Loucy (cell line): ENCODE data around the gene PRR7.

Source experiments
- H2AFZ ChIP-seq: fragments of 200-600 bp; sonication (generic); 2 replicates; pipeline ENCODE4 v1.6.0; 2016; ENCODE audit warnings: antibody characterized with exemption, mild to moderate bottlenecking, low read length, moderate library complexity
- H3F3A ChIP-seq: fragments of 200-600 bp; 2 replicates; pipeline ENCODE4 v1.6.0; 2016; ENCODE audit warnings: antibody characterized with exemption, low read depth, mild to moderate bottlenecking
- H3K27me3 ChIP-seq: fragments of 200-600 bp; sonication (generic); 2 replicates; pipeline ENCODE4 v1.6.1; 2014; ENCODE audit warnings: low read length, mild to moderate bottlenecking; ENCODE audit not compliant: insufficient read depth, poor library complexity, severe bottlenecking
- H3K36me3 ChIP-seq: fragments of 200-600 bp; sonication (generic); 2 replicates; pipeline ENCODE4 v1.6.1; 2016; ENCODE audit warnings: low read length; ENCODE audit not compliant: insufficient read depth
- H3K4me1 ChIP-seq: fragments of 200-600 bp; sonication (generic); 2 replicates; pipeline ENCODE4 v1.5.1; 2014; ENCODE audit warnings: low read length, mild to moderate bottlenecking; ENCODE audit not compliant: insufficient read depth, poor library complexity, severe bottlenecking
- H3K4me2 ChIP-seq: fragments of 200-600 bp; sonication (generic); 2 replicates; pipeline ENCODE4 v1.6.0; 2014; ENCODE audit warnings: antibody characterized with exemption, low read length, low read depth, mild to moderate bottlenecking; ENCODE audit not compliant: poor library complexity, severe bottlenecking
- H3K4me3 ChIP-seq: fragments of 200-600 bp; sonication (generic); 2 replicates; pipeline ENCODE4 v1.5.1; 2014; ENCODE audit warnings: low read length, mild to moderate bottlenecking, mixed read lengths; ENCODE audit not compliant: poor library complexity, severe bottlenecking
- H3K79me2 ChIP-seq: fragments of 200-600 bp; sonication (generic); 2 replicates; pipeline ENCODE4 v1.6.1; 2014; ENCODE audit warnings: low read length; ENCODE audit not compliant: insufficient read depth
- H3K9ac ChIP-seq: fragments of 200-600 bp; sonication (generic); 2 replicates; pipeline ENCODE4 v1.6.0; 2014; ENCODE audit warnings: mild to moderate bottlenecking, low read depth, low read length, moderate library complexity; ENCODE audit not compliant: poor library complexity, severe bottlenecking
- H3K9me2 ChIP-seq: fragments of 200-600 bp; sonication (generic); replicated peaks from 2 replicates; pipeline ENCODE4 v1.6.1; 2016; ENCODE audit warnings: low read depth, low read length, mixed read lengths
- H3K9me3 ChIP-seq: fragments of 200-600 bp; sonication (generic); 2 replicates; pipeline ENCODE4 v1.6.1; 2014; ENCODE audit warnings: mild to moderate bottlenecking, antibody characterized with exemption, low read length, low read depth; ENCODE audit not compliant: insufficient read depth
- H4K20me1 ChIP-seq: fragments of 200-600 bp; sonication (generic); 2 replicates; pipeline ENCODE4 v1.6.0; 2014; ENCODE audit warnings: antibody characterized with exemption, low read length, mild to moderate bottlenecking; ENCODE audit not compliant: insufficient read depth, poor library complexity, severe bottlenecking
- EZH2phosphoT487 ChIP-seq: fragments of 200-600 bp; IDR thresholded peaks from 2 replicates; pipeline ENCODE4 v1.6.1; 2018; ENCODE audit warnings: antibody characterized with exemption, mild to moderate bottlenecking, moderate library complexity, borderline replicate concordance
- TF ChIP-seq, protein P1 (sequence below): fragments of 200-600 bp; sonication (generic); conservative IDR thresholded peaks from 2 replicates; pipeline ENCODE4 v1.5.1; 2014; ENCODE audit warnings: mild to moderate bottlenecking, antibody characterized with exemption, low read length

Gene PRR7

GRCh38 chr5:177456976-177457851 is 10.6 kb downstream of the PRR7 start:
- TF ChIP-seq, protein P1, sequence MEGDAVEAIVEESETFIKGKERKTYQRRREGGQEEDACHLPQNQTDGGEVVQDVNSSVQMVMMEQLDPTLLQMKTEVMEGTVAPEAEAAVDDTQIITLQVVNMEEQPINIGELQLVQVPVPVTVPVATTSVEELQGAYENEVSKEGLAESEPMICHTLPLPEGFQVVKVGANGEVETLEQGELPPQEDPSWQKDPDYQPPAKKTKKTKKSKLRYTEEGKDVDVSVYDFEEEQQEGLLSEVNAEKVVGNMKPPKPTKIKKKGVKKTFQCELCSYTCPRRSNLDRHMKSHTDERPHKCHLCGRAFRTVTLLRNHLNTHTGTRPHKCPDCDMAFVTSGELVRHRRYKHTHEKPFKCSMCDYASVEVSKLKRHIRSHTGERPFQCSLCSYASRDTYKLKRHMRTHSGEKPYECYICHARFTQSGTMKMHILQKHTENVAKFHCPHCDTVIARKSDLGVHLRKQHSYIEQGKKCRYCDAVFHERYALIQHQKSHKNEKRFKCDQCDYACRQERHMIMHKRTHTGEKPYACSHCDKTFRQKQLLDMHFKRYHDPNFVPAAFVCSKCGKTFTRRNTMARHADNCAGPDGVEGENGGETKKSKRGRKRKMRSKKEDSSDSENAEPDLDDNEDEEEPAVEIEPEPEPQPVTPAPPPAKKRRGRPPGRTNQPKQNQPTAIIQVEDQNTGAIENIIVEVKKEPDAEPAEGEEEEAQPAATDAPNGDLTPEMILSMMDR = peak; percentile 32; the same call in 1 of the 2 replicates
- TF ChIP-seq EZH2phosphoT487 = no peak
- no peaks in the 10 kb centered on the region for H3K9me3 ChIP-seq
- no peak overlapping the region for H3K9ac ChIP-seq
- no peak overlapping the region for H3K4me3 ChIP-seq
- H4K20me1 ChIP-seq = peaks cover 13% of the 10 kb centered on the region
- H3K4me2 ChIP-seq = peak overlapping the region; percentile 24
- H3F3A ChIP-seq = no peaks in the 10 kb centered on the region; the same call in 1 of the 2 replicates
- no peaks in the 10 kb centered on the region for H3K36me3 ChIP-seq
- no peak overlapping the region for H2AFZ ChIP-seq
- H3K27me3 ChIP-seq = no peaks in the 10 kb centered on the region
- no peaks in the 10 kb centered on the region for H3K4me1 ChIP-seq
- H3K79me2 ChIP-seq = no peaks in the 10 kb centered on the region
- no peaks in the 10 kb centered on the region for H3K9me2 ChIP-seq

DNA sequence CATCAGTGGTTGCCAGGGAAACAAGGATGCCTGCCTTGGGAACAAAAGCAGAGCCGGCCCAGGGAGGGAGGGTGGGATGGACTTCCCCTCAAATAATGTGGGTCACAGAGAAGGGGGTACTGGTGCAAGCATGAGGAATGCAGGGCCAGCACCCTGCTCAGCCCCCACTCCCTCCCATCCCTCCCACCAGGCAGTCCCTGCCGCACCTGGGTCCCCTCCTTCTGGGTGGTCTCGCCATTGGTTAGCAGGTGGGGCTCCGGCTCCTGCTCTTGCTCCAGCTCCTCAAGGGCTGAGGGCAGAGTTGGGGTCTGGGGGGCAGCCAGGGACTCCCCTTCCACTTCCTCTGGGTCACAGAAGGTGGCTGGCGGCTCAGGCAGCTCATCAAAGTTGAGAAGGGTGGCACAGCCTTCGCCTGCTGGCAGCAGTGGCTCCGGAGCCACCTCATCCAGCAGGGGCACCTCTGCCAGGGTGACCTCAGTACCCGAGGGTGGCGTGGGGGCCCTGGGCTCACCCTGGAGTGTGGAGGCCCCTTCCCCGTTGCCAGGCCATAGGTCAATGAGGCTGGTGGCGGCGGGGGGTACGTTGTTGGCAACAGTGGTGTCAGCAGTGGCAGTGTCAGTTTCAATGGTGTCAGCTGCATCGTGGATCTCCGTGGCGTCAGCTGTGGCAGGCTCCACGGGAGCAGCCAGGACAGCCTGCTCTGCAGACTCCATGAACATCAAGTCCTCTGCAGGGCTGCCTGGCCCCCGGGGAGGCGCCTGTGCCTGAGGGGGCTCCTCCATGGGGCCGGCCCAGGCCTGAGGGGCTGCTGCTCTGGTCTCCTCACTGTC is 11.5 kb downstream of the PRR7 start:
- Histone ChIP-seq H3K9ac (no peak overlapping the region), H3K4me2 (no peak overlapping the region), H3K36me3 (no peaks in the 10 kb centered on the region), H2AFZ (no peak overlapping the region), H3K4me3 (no peak overlapping the region), H3K9me2 (no peaks in the 10 kb centered on the region), H4K20me1 (peaks cover 13% of the 10 kb centered on the region), H3K79me2 (no peaks in the 10 kb centered on the region), H3K9me3 (no peaks in the 10 kb centered on the region), H3K4me1 (no peaks in the 10 kb centered on the region), H3K27me3 (no peaks in the 10 kb centered on the region), H3F3A (no peaks in the 10 kb centered on the region; the same call in 1 of the 2 replicates)
- TF ChIP-seq EZH2phosphoT487 = no peak

DNA sequence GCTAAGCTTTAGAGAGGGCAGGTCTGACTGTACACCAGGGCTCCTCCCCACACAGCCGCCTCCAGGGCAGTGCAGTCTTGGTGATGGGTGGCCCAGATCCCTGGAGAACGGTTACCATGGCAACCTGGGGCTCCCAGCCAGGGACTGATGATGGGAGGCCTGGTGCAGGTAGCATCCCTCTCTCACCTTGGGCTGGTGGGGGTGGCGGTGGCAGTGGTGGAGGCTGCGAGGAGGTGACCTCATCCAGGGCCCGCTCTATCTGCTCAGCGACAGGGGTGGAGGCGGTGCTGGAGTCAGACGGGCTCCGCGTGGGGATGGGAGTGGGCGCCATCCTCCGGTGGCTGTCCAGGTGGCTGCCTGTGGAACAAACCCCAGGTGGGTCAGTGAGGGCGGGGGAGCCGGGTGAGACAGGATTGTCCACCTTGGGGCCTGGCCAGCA is 12.3 kb downstream of the PRR7 start:
- Histone ChIP-seq H3K4me3 (no peak overlapping the region), H3K36me3 (no peaks in the 10 kb centered on the region), H3K4me2 (no peak overlapping the region)

More for the DNA sequence above, 12.3 kb downstream of the PRR7 start:
- no peaks in the 10 kb centered on the region for H3K27me3 ChIP-seq
- H3K9me3 ChIP-seq = no peaks in the 10 kb centered on the region
- H2AFZ ChIP-seq = no peak overlapping the region
- TF ChIP-seq EZH2phosphoT487 = no peak
- TF ChIP-seq, protein P1 = no peak
- no peaks in the 10 kb centered on the region; the same call in 1 of the 2 replicates for H3F3A ChIP-seq
- H4K20me1 ChIP-seq = peaks cover 10% of the 10 kb centered on the region
- no peaks in the 10 kb centered on the region for H3K79me2 ChIP-seq
- no peaks in the 10 kb centered on the region for H3K4me1 ChIP-seq
- H3K9ac ChIP-seq = no peak overlapping the region
- H3K9me2 ChIP-seq = no peaks in the 10 kb centered on the region
